ENCODE results near the gene CPNE5.

Gene CPNE5

DNA sequence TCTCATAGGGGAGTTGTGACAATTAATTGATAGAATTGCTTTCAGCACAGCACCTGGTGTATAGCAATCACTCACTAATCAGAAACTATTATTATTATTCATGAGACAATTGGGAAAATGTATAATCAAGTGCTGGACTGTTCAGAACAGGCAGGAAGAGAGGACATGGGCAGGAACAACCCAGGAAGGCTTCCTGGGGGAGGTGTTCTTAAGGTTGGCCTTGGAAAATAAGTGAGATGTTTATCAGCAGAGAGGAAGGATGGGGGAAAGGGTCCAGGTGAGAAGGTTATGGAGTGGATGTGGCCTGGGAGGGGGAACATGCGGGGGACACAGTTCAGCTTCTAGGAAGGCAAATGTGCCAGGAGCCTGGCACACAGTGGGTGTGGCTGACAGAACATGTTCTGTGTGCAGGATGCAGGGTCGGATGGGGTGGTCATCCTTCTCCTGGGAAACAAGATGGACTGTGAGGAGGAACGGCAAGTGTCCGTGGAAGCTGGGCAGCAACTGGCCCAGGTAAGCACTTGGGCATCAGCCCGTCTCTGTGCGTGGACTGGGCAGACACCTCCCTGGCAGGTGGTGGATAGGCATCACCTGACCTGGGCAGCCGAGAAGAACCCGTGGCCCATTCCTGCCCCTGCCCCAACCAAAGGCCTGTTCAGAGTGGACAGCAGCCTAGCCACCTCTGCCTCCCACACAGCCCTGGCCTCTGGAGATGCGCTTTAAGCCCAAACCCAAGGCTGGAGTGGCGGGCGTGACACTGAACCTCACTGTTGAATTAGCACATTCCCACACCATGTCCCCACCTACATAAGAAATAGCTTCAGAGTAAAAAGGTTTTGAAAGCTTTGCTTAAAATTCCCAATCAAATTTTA is 110.7 kb downstream of the CPNE5 start:
- H3K4me3 ChIP-seq (ENCODE audit: low read depth, low read length) = no peak overlapping the region
- no peaks in the 10 kb centered on the region for H3K79me1 ChIP-seq (ENCODE audit: low read length)
- no peak overlapping the region for H4K8ac ChIP-seq (ENCODE audit: low read depth, low read length)
- H2AFZ ChIP-seq (ENCODE audit: insufficient read depth, low read length, poor library complexity) = no peak overlapping the region
- H3K23ac ChIP-seq (ENCODE audit: low read length) = no peak overlapping the region
- no peaks in the 10 kb centered on the region for H3K9me3 ChIP-seq (ENCODE audit: insufficient read depth, low read depth, low read length)
- H3K14ac ChIP-seq (ENCODE audit: low read length) = no peak overlapping the region
- H4K91ac ChIP-seq (ENCODE audit: low read depth, low read length) = no peak overlapping the region
- no peaks in the 10 kb centered on the region for H3K36me3 ChIP-seq (ENCODE audit: control insufficient read depth in 1 of 2, insufficient read depth in 2 of 2, low read length in 2 of 2)
- H3K27me3 ChIP-seq (ENCODE audit: insufficient read depth, low read length) = no peaks in the 10 kb centered on the region
- H3K9ac ChIP-seq (ENCODE audit: low read length) = no peak overlapping the region
- no peaks in the 10 kb centered on the region for H3K79me2 ChIP-seq (ENCODE audit: control insufficient read depth, insufficient read depth, low read length, poor library complexity)
- H2BK120ac ChIP-seq (ENCODE audit: insufficient read depth, low read length, poor library complexity) = no peak overlapping the region
- no peak overlapping the region for H4K12ac ChIP-seq (ENCODE audit: low read depth, low read length)
- H2BK5ac ChIP-seq (ENCODE audit: low read depth, low read length, poor library complexity) = no peak overlapping the region
- H3K4me2 ChIP-seq (ENCODE audit: low read length) = no peak overlapping the region
- H3K18ac ChIP-seq (ENCODE audit: low read length) = no peak overlapping the region
- no CpG with 5 or more reads among the region's 11 CpGs for WGBS (ENCODE audit: extremely low coverage, insufficient coverage, insufficient read length)
- no peak overlapping the region for H3K4ac ChIP-seq (ENCODE audit: low read depth, low read length)
- no peak overlapping the region for H3K27ac ChIP-seq (ENCODE audit: low read depth, low read length)
- no peak overlapping the region for H2BK12ac ChIP-seq (ENCODE audit: low read length)
- H3K4me1 ChIP-seq (ENCODE audit: control insufficient read depth in 1 of 2, insufficient read depth in 2 of 2, low read length in 2 of 2) = peaks cover 3 to 4% of the 10 kb centered on the region in 2 experiments
- no peak for DNase-seq
- no peak overlapping the region for H2AK5ac ChIP-seq (ENCODE audit: low read length)

DNA sequence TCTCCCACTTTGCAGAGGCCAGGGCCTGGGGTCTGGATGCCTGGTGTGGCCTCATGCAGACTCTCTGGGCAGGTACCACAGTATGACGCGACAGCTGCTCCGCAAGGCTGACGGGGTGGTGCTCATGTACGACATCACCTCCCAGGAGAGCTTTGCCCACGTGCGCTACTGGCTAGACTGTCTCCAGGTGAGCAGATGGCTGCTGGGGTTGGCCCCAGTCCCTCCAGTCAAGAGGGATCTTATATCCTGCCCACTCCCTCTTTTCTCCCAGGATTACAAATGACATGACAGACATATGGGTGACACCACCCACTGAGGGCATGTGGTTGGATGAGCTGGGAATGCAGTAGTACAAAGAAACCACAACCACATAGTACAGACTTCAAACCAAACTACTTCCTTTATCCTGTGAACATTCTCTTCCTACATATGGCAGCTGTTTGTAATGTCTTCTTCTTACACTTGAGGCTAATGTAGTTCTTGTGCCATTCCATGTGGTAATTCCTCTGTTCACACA is 111.7 kb downstream of the CPNE5 start:
- no peaks in the 10 kb centered on the region for H3K36me3 ChIP-seq (ENCODE audit: control insufficient read depth in 1 of 2, insufficient read depth in 2 of 2, low read length in 2 of 2)
- no peaks in the 10 kb centered on the region for H3K27me3 ChIP-seq (ENCODE audit: insufficient read depth, low read length)
- H4K8ac ChIP-seq (ENCODE audit: low read depth, low read length) = no peak overlapping the region
- H2BK120ac ChIP-seq (ENCODE audit: insufficient read depth, low read length, poor library complexity) = no peak overlapping the region
- no peak overlapping the region for H2BK5ac ChIP-seq (ENCODE audit: low read depth, low read length, poor library complexity)
- H3K79me2 ChIP-seq (ENCODE audit: control insufficient read depth, insufficient read depth, low read length, poor library complexity) = no peaks in the 10 kb centered on the region
- no peaks in the 10 kb centered on the region for H3K9me3 ChIP-seq (ENCODE audit: insufficient read depth, low read depth, low read length)
- H3K4me2 ChIP-seq (ENCODE audit: low read length) = peak overlapping the region; percentile 10
- no peaks in the 10 kb centered on the region for H3K79me1 ChIP-seq (ENCODE audit: low read length)
- DNase-seq = peak in 1 of 2 donors; percentile 12
- no peak overlapping the region for H3K4me3 ChIP-seq (ENCODE audit: low read depth, low read length)
- no peak overlapping the region for H2BK12ac ChIP-seq (ENCODE audit: low read length)
- H3K23ac ChIP-seq (ENCODE audit: low read length) = no peak overlapping the region
- WGBS (ENCODE audit: extremely low coverage, insufficient coverage, insufficient read length) = no CpG with 5 or more reads among the region's 7 CpGs
- H4K12ac ChIP-seq (ENCODE audit: low read depth, low read length) = no peak overlapping the region
- H2AK5ac ChIP-seq (ENCODE audit: low read length) = no peak overlapping the region
- H2AFZ ChIP-seq (ENCODE audit: insufficient read depth, low read length, poor library complexity) = no peak overlapping the region
- no peak overlapping the region for H3K14ac ChIP-seq (ENCODE audit: low read length)
- H3K4ac ChIP-seq (ENCODE audit: low read depth, low read length) = no peak overlapping the region
- no peak overlapping the region for H4K91ac ChIP-seq (ENCODE audit: low read depth, low read length)
- H3K18ac ChIP-seq (ENCODE audit: low read length) = no peak overlapping the region
- no peak overlapping the region for H3K9ac ChIP-seq (ENCODE audit: low read length)
- no peak overlapping the region for H3K27ac ChIP-seq (ENCODE audit: low read depth, low read length)
- peaks cover 3 to 4% of the 10 kb centered on the region in 2 experiments for H3K4me1 ChIP-seq (ENCODE audit: control insufficient read depth in 1 of 2, insufficient read depth in 2 of 2, low read length in 2 of 2)

DNA sequence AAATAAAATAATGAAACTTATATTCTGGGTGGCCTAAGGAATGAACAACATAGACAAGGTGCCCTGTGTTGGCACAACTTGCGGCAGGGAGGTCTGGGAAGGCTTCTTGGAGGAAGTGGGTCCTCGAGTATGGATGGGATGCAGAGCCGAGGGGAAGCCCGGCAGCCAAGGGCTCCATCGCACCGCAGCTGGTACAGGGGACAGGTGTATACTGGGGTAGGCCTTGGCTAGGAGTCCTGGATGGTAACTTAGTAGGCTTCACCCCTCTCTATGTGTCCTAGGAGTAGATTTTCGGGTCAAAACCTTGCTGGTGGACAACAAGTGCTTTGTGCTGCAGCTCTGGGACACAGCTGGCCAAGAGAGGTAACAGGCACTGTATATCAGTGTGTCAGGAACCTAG is 113.7 kb downstream of the CPNE5 start:
- Histone ChIP-seq H3K14ac (ENCODE audit: low read length) (no peak overlapping the region), H2BK12ac (ENCODE audit: low read length) (no peak overlapping the region), H4K8ac (ENCODE audit: low read depth, low read length) (no peak overlapping the region), H2BK120ac (ENCODE audit: insufficient read depth, low read length, poor library complexity) (no peak overlapping the region), H2BK5ac (ENCODE audit: low read depth, low read length, poor library complexity) (no peak overlapping the region), H2AK5ac (ENCODE audit: low read length) (no peak overlapping the region), H4K91ac (ENCODE audit: low read depth, low read length) (no peak overlapping the region), H3K79me2 (ENCODE audit: control insufficient read depth, insufficient read depth, low read length, poor library complexity) (no peaks in the 10 kb centered on the region), H3K4me1 (ENCODE audit: control insufficient read depth in 1 of 2, insufficient read depth in 2 of 2, low read length in 2 of 2) (peaks cover 3 to 4% of the 10 kb centered on the region in 2 experiments), H2AFZ (ENCODE audit: insufficient read depth, low read length, poor library complexity) (no peak overlapping the region), H3K23ac (ENCODE audit: low read length) (no peak overlapping the region), H3K27me3 (ENCODE audit: insufficient read depth, low read length) (no peaks in the 10 kb centered on the region), H3K18ac (ENCODE audit: low read length) (no peak overlapping the region), H3K9ac (ENCODE audit: low read length) (no peak overlapping the region), H3K4me3 (ENCODE audit: low read depth, low read length) (no peak overlapping the region), H3K27ac (ENCODE audit: low read depth, low read length) (no peak overlapping the region), H3K4ac (ENCODE audit: low read depth, low read length) (no peak overlapping the region), H4K12ac (ENCODE audit: low read depth, low read length) (no peak overlapping the region), H3K9me3 (ENCODE audit: insufficient read depth, low read depth, low read length) (no peaks in the 10 kb centered on the region), H3K79me1 (ENCODE audit: low read length) (no peaks in the 10 kb centered on the region), H3K36me3 (ENCODE audit: control insufficient read depth in 1 of 2, insufficient read depth in 2 of 2, low read length in 2 of 2) (no peaks in the 10 kb centered on the region), H3K4me2 (ENCODE audit: low read length) (no peak overlapping the region)
- WGBS (ENCODE audit: extremely low coverage, insufficient coverage, insufficient read length) = no CpG with 5 or more reads among the region's 7 CpGs
- DNase-seq = no peak

DNA sequence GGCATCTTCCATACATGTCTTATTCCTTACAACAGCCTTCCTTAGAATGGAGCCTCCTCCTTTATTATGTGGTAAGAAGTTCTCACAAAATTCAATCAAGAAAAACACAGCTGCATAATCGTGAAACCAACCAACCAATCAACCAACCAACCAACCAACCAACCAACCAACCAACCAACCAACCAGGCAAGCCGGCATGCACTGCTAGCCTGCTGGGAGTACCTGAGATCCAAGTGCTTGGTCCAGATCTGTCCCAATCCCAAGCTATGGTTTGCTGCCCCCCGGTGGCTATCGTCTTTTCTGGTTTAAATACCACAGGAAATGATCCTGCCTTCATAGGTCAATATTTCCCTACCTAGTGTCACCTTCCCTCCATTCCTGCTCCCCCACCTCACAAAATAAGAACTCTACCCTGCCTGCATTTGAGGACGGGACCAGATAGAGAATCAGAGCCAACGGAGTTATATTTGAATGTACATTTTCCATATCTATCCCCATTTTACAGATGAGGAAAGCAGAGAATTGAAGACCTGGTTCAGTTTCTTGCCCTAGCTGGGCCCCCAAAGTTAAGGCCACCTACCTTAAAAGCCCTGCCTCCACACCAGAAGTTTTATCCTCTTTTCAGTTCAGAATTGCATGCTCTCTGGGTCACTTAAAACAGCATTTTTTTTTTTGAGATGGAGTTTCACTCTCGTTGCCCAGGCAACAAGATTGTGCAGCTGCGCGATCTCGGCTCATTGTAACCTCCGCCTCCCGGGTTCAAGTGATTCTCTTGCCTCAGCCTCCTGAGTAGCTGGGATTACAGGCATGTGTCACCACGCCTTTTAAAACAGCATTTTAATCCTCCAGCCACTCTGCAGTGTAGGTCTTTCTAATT is 114.5 kb downstream of the CPNE5 start:
- no peaks in the 10 kb centered on the region for H3K27me3 ChIP-seq (ENCODE audit: insufficient read depth, low read length)
- H2AFZ ChIP-seq (ENCODE audit: insufficient read depth, low read length, poor library complexity) = no peak overlapping the region
- no CpG with 5 or more reads among the region's 13 CpGs for WGBS (ENCODE audit: extremely low coverage, insufficient coverage, insufficient read length)
- no peak overlapping the region for H3K27ac ChIP-seq (ENCODE audit: low read depth, low read length)
- H2BK5ac ChIP-seq (ENCODE audit: low read depth, low read length, poor library complexity) = no peak overlapping the region
- no peaks in the 10 kb centered on the region for H3K79me1 ChIP-seq (ENCODE audit: low read length)
- H3K79me2 ChIP-seq (ENCODE audit: control insufficient read depth, insufficient read depth, low read length, poor library complexity) = no peaks in the 10 kb centered on the region
- H3K23ac ChIP-seq (ENCODE audit: low read length) = no peak overlapping the region
- no peak overlapping the region for H4K8ac ChIP-seq (ENCODE audit: low read depth, low read length)
- H3K9ac ChIP-seq (ENCODE audit: low read length) = no peak overlapping the region
- H2AK5ac ChIP-seq (ENCODE audit: low read length) = no peak overlapping the region
- no peak overlapping the region for H3K4me2 ChIP-seq (ENCODE audit: low read length)
- H4K12ac ChIP-seq (ENCODE audit: low read depth, low read length) = no peak overlapping the region
- peak; percentile 78 to 90 for DNase-seq
- H2BK12ac ChIP-seq (ENCODE audit: low read length) = no peak overlapping the region
- H2BK120ac ChIP-seq (ENCODE audit: insufficient read depth, low read length, poor library complexity) = no peak overlapping the region
- H3K9me3 ChIP-seq (ENCODE audit: insufficient read depth, low read depth, low read length) = no peaks in the 10 kb centered on the region
- no peak overlapping the region for H3K18ac ChIP-seq (ENCODE audit: low read length)
- H3K36me3 ChIP-seq (ENCODE audit: control insufficient read depth in 1 of 2, insufficient read depth in 2 of 2, low read length in 2 of 2) = no peaks in the 10 kb centered on the region
- no peak overlapping the region for H3K4me3 ChIP-seq (ENCODE audit: low read depth, low read length)
- no peak overlapping the region for H3K14ac ChIP-seq (ENCODE audit: low read length)
- peaks cover 3 to 4% of the 10 kb centered on the region in 2 experiments for H3K4me1 ChIP-seq (ENCODE audit: control insufficient read depth in 1 of 2, insufficient read depth in 2 of 2, low read length in 2 of 2)
- no peak overlapping the region for H3K4ac ChIP-seq (ENCODE audit: low read depth, low read length)
- no peak overlapping the region for H4K91ac ChIP-seq (ENCODE audit: low read depth, low read length)
